GM19023 (cell line): Measurements from ENCODE around the gene POLR2J3.
"Not testable (repeated sequence)": the region's sequence is repeated elsewhere in the genome, so short reads cannot be mapped to it uniquely, and the experiment has no call there.

Experiments used
- ATAC-seq: cut with Tn5 transposase; IDR thresholded peaks from one replicate; pipeline ENCODE4 v1.9.1; 2021; ENCODE audit warnings: mild to moderate bottlenecking, moderate library complexity; ENCODE audit not compliant: unreplicated experiment

Gene POLR2J3

GRCh38 chr7:102572261-102573239, at the start of gene POLR2J3:
Gene POLR2J3 (minus strand): TSS chr7:102572583. CDS start chr7:102572521, 62 bp downstream.
- peak; percentile 90 for ATAC-seq

- not testable (repeated sequence) for ATAC-seq
Observed at GRCh38 chr7:102618122-102618521, 45.7 kb upstream of the POLR2J3 start.

GRCh38 chr7:102616507-102617125, 44.2 kb upstream of the POLR2J3 start, which contains the start of gene RASA4:
Gene RASA4 (minus strand): TSS chr7:102616756. CDS start chr7:102616689, 67 bp downstream.
- ATAC-seq: peak; percentile 59

DNA sequence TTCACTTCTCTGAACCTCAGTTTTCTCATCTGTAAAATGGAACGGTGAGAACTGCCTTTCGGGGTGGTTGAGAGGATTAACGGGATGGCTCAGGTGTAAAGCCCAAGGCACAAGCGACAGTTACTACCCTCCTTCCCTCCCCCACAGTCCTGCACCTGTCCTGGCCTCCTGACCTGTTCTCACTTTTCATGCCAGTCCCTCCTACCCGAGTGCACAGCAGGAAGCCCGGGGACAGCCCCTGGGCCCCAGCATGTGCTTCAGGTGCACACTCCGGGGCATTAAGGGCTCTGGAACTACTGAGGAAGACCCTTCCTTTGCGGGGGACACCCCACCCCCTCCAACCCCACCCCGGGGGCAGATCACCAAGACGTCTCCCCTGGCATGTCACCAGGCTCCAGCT, 43.5 kb upstream of the POLR2J3 start:
- ATAC-seq: peak; percentile 11

GRCh38 chr7:102614873-102615272, 42.5 kb upstream of the POLR2J3 start:
- not testable (repeated sequence) for ATAC-seq

DNA sequence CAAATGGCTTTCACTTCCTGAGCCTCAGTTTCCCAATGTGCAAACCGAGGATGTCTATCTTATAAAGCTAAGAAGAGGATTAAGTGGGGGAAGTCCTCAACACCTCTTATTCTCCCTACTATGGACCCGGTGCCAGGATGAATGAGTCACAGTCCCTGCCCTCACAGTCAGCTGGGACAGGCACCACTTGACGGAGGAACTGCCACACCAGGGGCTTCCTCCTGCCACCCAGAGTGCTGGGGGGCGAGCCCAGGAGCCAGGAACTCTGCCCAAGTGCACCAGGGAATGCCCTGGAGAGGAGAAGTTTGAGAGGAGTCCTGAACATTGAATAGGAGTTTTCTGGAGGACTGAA, 41.9 kb upstream of the POLR2J3 start:
- peak; percentile 15 for ATAC-seq

GRCh38 chr7:102613575-102614345, 41.4 kb upstream of the POLR2J3 start:
- peak; percentile 66 for ATAC-seq

GRCh38 chr7:102611675-102612325, 39.4 kb upstream of the POLR2J3 start:
- not testable (repeated sequence) for ATAC-seq

DNA sequence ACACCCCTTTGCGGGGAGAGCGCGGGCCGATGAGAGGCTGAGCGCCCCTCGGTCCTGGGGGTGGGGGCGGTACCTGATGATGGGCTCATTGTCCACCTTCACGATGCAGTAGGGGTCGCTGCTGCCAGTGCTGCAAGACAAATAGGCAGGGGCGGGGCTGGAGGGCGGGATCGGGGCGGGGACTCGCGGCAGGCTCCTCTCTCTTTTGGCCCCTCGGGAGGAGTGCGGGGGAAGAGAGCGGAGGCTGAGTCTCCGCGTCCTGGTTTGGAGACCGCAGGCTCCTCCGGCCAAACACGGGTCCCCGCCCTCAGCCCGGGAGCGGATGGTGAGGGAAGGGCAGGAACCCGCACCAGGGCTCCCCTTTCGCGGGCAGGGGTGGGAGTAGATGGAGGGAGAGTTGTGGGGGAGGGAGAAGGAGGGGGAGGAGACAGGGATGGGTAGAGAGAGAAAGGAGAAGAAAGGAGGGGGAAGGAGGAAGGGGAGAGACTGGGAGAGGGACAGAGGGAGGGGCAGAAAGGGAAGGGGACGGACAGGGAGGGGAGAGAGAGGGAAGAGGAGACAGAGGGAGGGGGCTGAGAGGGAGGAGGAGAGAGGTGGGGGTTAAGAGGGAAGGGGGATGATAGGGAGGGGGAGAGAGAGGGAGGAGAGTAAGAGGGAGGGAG, 38.8 kb upstream of the POLR2J3 start:
- peak; percentile 35 for ATAC-seq

GRCh38 chr7:102610441-102610840, 38.1 kb upstream of the POLR2J3 start:
- ATAC-seq: not testable (repeated sequence)

GRCh38 chr7:102609734-102610133, 37.4 kb upstream of the POLR2J3 start:
- not testable (repeated sequence) for ATAC-seq

DNA sequence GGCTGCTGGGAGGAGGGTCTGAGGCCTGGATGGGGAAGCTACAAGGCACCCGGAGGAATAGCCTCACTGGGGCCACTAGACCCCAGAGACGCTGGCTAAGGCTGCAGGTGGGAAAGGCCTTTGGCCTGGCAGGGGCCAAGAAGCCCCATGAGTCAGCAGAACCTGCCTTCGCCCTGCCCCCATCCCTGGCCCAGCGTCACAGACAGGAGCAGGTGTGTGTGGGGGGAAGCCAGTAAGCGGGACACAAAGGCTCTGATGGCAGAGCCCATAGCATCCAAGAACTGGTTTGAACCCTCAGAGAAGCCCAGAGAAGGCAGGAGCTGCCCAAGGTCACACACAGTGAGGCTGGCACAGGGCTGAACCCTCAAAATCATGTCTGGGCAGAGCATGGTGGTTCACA, 34.5 kb upstream of the POLR2J3 start:
- not testable (repeated sequence) for ATAC-seq

DNA sequence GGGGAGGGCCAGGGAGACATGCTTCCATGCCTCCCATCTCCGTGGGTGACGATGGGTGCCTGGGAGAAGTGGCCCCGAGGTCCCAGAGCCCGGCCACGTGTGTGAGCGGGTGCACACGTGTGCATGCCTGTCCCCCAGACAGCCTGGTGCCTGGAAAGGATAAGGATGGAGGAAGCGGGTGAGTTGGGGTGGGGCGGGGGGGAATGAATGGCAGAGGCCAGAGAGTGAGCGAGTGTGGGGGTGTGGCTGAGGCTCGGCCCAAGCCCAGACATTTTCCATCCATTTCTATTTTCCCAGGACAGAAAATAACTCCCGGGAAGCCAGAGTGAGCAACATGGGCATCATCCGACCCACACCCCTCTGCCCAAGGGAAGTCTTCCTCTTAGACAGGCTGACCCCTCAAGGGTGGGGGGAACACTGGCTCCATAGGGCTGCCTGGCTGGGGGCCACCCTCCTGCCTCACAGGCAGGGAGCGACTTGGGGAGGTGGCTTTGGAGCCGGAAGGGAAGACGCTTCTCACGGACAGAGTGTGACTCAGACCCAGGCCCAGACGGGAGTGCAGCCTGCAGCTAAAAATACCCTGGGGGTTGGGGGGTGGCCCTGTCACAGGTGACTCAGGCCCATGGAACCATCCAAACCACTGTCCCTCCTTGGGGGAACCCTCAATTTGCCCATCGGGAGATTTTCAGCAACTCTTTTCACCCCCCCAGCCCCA, 32.2 kb upstream of the POLR2J3 start:
- not testable (repeated sequence) for ATAC-seq

DNA sequence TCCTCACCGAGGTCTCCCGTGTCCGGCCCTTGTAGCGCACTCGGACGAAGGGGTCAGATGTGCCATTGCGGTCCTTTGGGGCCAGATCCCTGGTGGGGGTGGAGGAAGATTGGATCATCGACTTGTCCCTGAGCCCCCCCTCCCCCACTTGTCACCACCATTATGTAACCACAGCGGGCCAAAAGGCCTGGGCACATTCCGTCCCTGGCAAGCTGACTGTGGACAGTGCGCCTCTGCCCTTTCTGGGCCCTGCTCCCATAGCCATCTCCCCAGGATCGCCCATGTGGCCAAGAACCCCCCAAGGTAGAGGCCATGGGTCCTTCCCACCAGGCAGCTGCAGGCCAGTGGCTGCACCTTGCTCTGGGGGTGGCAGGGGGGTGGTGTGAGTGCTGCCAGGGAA, 29.9 kb upstream of the POLR2J3 start:
- ATAC-seq: not testable (repeated sequence)

GRCh38 chr7:102599699-102600098, 27.3 kb upstream of the POLR2J3 start:
- not testable (repeated sequence) for ATAC-seq

- not testable (repeated sequence) for ATAC-seq
Observed at GRCh38 chr7:102596036-102596435, 23.7 kb upstream of the POLR2J3 start.

- ATAC-seq: peak; percentile 57
Observed at GRCh38 chr7:102593637-102594334, 21.4 kb upstream of the POLR2J3 start.

GRCh38 chr7:102592477-102593019, 20.2 kb upstream of the POLR2J3 start:
- peak; percentile 41 for ATAC-seq
